Epithelial cell of prostate (primary cell): ENCODE measurements around the gene CREB3L1.
A peak's percentile ranks its signal among the peaks of the same experiment; 100 is the strongest.

Experiments
- DNase-seq: peaks from one replicate; pipeline ENCODE4 v3.0.0-alpha.2; 2011; ENCODE audit warnings: low read depth, low spot score
- H3K27ac ChIP-seq: fragments of 450-650 bp; 2 replicates; pipeline ENCODE4 v1.5.1; 2017; ENCODE audit warnings: mild to moderate bottlenecking

CREB3L1 gene, protein sequence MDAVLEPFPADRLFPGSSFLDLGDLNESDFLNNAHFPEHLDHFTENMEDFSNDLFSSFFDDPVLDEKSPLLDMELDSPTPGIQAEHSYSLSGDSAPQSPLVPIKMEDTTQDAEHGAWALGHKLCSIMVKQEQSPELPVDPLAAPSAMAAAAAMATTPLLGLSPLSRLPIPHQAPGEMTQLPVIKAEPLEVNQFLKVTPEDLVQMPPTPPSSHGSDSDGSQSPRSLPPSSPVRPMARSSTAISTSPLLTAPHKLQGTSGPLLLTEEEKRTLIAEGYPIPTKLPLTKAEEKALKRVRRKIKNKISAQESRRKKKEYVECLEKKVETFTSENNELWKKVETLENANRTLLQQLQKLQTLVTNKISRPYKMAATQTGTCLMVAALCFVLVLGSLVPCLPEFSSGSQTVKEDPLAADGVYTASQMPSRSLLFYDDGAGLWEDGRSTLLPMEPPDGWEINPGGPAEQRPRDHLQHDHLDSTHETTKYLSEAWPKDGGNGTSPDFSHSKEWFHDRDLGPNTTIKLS

DNA sequence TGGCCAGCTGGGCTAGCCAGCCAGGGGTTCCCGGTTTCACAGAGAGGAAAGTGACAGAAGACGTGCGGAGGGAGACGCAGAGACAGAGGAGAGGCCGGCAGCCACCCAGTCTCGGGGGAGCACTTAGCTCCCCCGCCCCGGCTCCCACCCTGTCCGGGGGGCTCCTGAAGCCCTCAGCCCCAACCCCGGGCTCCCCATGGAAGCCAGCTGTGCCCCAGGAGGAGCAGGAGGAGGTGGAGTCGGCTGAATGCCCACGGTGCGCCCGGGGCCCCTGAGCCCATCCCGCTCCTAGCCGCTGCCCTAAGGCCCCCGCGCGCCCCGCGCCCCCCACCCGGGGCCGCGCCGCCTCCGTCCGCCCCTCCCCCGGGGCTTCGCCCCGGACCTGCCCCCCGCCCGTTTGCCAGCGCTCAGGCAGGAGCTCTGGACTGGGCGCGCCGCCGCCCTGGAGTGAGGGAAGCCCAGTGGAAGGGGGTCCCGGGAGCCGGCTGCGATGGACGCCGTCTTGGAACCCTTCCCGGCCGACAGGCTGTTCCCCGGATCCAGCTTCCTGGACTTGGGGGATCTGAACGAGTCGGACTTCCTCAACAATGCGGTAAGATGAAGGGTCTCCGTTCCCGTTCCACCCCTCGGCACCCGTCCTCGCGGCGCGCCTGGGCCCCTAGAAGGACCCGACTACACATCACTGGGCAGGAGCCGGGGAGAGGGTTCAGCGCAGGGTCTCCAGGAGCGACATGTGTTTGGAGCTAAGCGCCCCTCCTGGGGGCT is at the start of gene CREB3L1:
CREB3L1 (plus strand) TSS at position 41 of the 765 bp plus-strand sequence; CDS start at position 491, 450 bp downstream.
- peak within 1 kb of the TSS; percentile 11 for H3K27ac ChIP-seq
- DNase-seq = no peak

- H3K27ac ChIP-seq = no peak overlapping the region
- DNase-seq = no peak
These were observed 48.2 kb upstream of the CREB3L1 start for GRCh38 chr11:46229230-46229629.

GRCh38 chr11:46234311-46234710 is 43.2 kb upstream of the CREB3L1 start:
- no peak overlapping the region for H3K27ac ChIP-seq
- no peak for DNase-seq

GRCh38 chr11:46235777-46236688 is 41.4 kb upstream of the CREB3L1 start:
- no peak overlapping the region for H3K27ac ChIP-seq
- no peak for DNase-seq

- peak overlapping the region; percentile 78 for H3K27ac ChIP-seq
- no peak for DNase-seq
These were observed 40.6 kb upstream of the CREB3L1 start for GRCh38 chr11:46236918-46237247.

GRCh38 chr11:46237248-46238077 is 40.0 kb upstream of the CREB3L1 start:
- H3K27ac ChIP-seq = peak overlapping the region; percentile 78
- DNase-seq = no peak

GRCh38 chr11:46238078-46238966 is 39.1 kb upstream of the CREB3L1 start:
- DNase-seq = no peak
- H3K27ac ChIP-seq = peak overlapping the region; percentile 78

GRCh38 chr11:46238967-46239800 is 38.3 kb upstream of the CREB3L1 start:
- DNase-seq = no peak
- peak overlapping the region; percentile 78 for H3K27ac ChIP-seq

GRCh38 chr11:46239801-46240061 is 37.7 kb upstream of the CREB3L1 start:
- peak overlapping the region; percentile 78 for H3K27ac ChIP-seq
- DNase-seq = peak; percentile 54

DNA sequence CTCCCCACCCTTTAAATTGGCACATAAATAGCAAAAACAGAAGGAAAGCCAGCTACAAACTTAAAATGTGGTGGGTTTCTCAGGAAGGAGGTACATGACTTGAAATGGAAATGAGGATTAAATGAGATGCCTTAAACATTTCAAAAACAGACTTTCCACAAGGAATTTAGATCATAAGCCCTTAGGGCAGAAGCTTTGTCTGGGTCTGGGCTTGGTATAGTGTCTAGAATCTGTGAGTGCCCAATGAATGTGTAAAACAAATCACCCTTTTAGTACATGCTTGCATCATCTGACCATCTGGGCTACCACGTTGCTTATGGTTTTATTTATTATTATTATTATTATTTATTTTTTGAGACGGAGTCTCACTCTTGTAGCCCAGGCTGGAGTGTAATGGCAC is 37.1 kb upstream of the CREB3L1 start:
- H3K27ac ChIP-seq = peak overlapping the region; percentile 78
- no peak for DNase-seq

DNA sequence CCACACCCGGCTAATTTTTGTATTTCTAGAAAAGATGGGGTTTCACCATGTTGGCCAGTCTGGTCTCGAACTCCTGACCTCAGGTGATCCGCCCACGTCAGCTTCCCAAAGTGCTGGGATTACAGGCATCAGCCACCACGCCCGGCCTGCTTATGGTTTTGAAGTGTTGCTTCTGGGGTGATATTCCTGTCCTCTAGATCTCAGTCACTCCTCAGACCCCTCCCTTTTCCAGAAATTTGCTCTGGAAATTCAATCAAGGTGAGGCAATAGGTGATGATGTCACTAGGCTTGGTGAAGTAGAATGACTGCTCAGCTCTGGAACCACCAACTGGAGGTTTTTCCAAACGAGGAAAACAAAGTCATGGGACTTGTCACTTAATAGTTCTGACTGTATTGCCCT is 36.6 kb upstream of the CREB3L1 start:
- peak overlapping the region; percentile 78 for H3K27ac ChIP-seq
- no peak for DNase-seq

DNA sequence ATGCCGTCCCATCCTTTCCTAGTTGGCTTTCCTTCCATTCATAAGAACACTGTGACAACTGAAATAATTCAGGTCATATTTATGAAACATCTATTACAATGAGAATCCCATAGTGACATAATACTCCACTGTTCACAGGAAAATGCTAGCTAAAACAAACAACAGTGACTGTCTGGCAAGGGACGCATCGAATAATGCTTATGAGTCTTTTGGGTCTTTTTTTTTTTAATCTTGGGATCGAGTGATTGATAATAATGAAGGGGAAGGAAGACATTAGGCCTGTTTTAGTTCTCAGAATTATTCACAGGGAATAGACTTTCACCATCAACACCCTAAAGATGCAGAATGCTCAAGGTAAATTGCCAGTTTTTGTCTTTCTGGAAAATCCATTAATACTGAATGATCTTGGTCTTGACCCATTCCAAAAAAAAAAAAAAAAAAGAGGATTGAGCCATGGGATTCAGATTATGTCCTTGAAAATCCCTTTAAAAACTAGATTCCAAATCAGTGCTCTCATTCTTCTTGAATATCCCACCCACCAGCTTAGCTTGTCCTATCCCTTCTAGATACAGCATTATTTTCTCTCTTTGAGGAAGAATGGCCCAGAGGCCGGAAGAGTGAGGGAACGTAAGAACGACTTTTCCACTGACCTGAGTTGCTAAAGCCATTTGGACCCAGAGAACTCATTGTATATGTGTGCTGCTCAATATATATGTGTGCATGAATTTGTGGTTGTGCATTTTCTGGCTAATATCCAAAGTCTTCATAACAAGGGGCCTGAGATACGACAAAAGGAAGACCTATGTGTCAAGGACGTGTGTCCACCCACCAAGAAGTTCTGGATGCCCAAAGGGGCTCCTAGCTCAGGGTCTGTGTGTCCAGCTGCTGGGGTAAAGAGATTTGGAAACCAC is 35.2 kb upstream of the CREB3L1 start:
- DNase-seq = no peak
- H3K27ac ChIP-seq = peak overlapping the region; percentile 93

DNA sequence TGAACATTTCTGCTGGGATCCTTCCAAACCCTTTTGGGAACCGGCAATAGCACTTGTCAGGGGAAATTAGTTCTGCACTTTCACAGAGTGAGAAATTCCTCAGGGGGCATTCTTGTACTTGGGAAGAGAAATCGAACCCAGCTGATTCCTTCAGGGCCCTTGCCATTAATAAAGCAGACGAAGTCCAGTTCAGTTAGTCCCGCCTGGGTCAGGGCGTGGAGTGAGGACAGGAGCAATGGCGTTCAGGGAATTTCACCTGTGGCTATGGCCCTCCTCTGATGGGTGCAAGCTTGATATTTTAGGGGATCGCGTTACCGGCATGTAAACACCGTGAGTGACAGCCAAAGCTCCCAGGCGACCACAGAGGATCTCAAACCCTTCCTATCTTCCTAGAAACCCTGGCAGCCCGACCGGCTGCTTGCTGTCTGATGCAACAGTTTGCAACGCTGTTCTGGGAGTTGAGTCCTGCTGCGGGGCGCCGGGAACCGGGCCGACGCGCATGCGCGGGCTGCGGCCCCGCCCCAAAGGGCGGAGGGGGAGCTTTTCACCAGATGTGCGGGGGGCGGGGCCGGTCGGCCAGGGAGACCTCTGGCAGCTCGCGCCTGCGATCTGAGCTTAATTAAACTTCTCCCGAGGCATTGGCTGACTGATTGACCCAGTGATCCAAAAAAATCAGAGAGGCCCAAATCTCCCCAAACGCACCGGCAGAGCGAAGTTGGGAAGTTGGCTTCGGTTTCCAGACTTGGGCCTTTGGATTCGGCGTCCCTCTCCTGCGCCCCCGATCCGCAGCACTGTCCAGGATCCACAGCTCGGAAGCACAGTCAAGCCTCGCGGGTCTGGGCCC is 34.3 kb upstream of the CREB3L1 start:
- peak overlapping the region; percentile 93 for H3K27ac ChIP-seq
- peak; percentile 39 for DNase-seq

GRCh38 chr11:46243796-46244109 is 33.7 kb upstream of the CREB3L1 start:
- peak overlapping the region; percentile 93 for H3K27ac ChIP-seq
- DNase-seq = no peak

- DNase-seq = no peak
- no peak overlapping the region for H3K27ac ChIP-seq
These were observed 30.9 kb upstream of the CREB3L1 start for GRCh38 chr11:46246521-46246920.

GRCh38 chr11:46247090-46247489 is 30.4 kb upstream of the CREB3L1 start:
- H3K27ac ChIP-seq = peak overlapping the region; percentile 64
- no peak for DNase-seq
